HCT116 (cell line): Measurements from ENCODE around the gene ARHGAP10. TPM values are rescaled to one million over a fixed set of nuclear protein-coding genes. Genes with fewer than 3 reads are reported as not detected.

Experiments used
- ATAC-seq: fragments of 200-7000 bp; cut with Tn5 transposase; 2 replicates; pipeline ENCODE4 v1.9.1; 2020; ENCODE audit warnings: mild to moderate bottlenecking, moderate library complexity
- BruUV-seq: library from RNA; stranded (reverse); fragments of 400-500 nt; replicated peaks from 2 replicates; lab custom pipeline; 2021; lab: Mats Ljungman, UMichigan
- CTCF ChIA-PET: fragments of 300-600 bp; sonication (Branson Sonifier 250); formaldehyde crosslinking; loops from one replicate; lab custom pipeline; 2021; ENCODE audit warnings: antibody characterized with exemption; lab: Charles Lee
- POLR2A ChIA-PET: fragments of 300-600, 350-600 bp; sonication (Branson Sonifier 250); formaldehyde crosslinking; loops from one replicate; lab custom pipeline; 2021; ENCODE audit warnings: antibody characterized with exemption; lab: Charles Lee
- RAD21 ChIA-PET, 2 experiments: fragments of 300-600 bp; sonication (Branson Sonifier 250); formaldehyde crosslinking; loops; one replicate each; lab custom pipeline; 2023; ENCODE audit warnings: low total read pairs in 2 of 2; ENCODE audit not compliant: uncharacterized antibody in 2 of 2, unreplicated experiment in 2 of 2, low non-redundant PET in 1 of 2; lab: Charles Lee
- DNase-seq: peaks from one replicate; pipeline ENCODE4 v3.0.0-alpha.2; 2010; ENCODE audit warnings: low read depth, low spot score
- H2AFZ ChIP-seq: fragments of 200-600 bp; shearing (Covaris generic), sonication (generic); 2 replicates; pipeline ENCODE4 v1.6.1; 2017; ENCODE audit warnings: low read depth, mixed run types, mixed read lengths, antibody characterized with exemption, low read length; ENCODE audit not compliant: poor library complexity, severe bottlenecking
- H3K27ac ChIP-seq: 2 replicates; pipeline ENCODE4 v1.5.1; 2012; ENCODE audit warnings: low read depth, low read length
- H3K27me3 ChIP-seq: fragments of 200-600 bp; sonication (generic); 2 replicates; pipeline ENCODE4 v1.6.1; 2016; ENCODE audit warnings: mixed run types, low read length, mixed read lengths; ENCODE audit not compliant: insufficient read depth
- H3K36me3 ChIP-seq, 2 experiments: fragments of 200-500 bp in 1 of 2; fragments of 200-600 bp in 1 of 2; sonication (Bioruptor generic) in 1 of 2; sonication (generic) in 1 of 2; 2 replicates each; pipeline versions ENCODE4 v1.5.1 to v1.6.1; 2014 to 2016; ENCODE audit warnings: low read length in 2 of 2, inconsistent platforms in 1 of 2, mixed read lengths in 1 of 2, mixed run types in 1 of 2; ENCODE audit not compliant: insufficient read depth in 2 of 2, control insufficient read depth in 1 of 2
- H3K4me1 ChIP-seq, 2 experiments: fragments of 200-600 bp in 1 of 2; sonication (generic) in 1 of 2; 2 replicates each; pipeline versions ENCODE4 v1.5.1 to v1.6.1; 2012 to 2017; ENCODE audit warnings: low read length in 2 of 2, inconsistent platforms in 1 of 2, mild to moderate bottlenecking in 1 of 2, mixed read lengths in 1 of 2, mixed run types in 1 of 2, moderate library complexity in 1 of 2; ENCODE audit not compliant: insufficient read depth in 2 of 2, control insufficient read depth in 1 of 2
- H3K4me2 ChIP-seq: fragments of 200-600 bp; sonication (generic); 2 replicates; pipeline ENCODE4 v1.6.1; 2017; ENCODE audit warnings: mixed run types, low read length, mixed read lengths
- H3K4me3 ChIP-seq, 2 experiments: fragments of 200-600 bp in 1 of 2; sonication (generic) in 1 of 2; replicated peaks in 1 of 2; 2 replicates each; pipeline ENCODE4 v1.5.1; 2011 to 2016; ENCODE audit warnings: low read length in 2 of 2, control low read depth in 1 of 2, low read depth in 1 of 2, mild to moderate bottlenecking in 1 of 2, mixed read lengths in 1 of 2, mixed run types in 1 of 2
- H3K79me2 ChIP-seq: fragments of 200-600 bp; sonication (generic); 2 replicates; pipeline ENCODE4 v1.6.1; 2017; ENCODE audit warnings: mild to moderate bottlenecking, mixed run types, low read length, moderate library complexity, mixed read lengths; ENCODE audit not compliant: insufficient read depth
- H3K9ac ChIP-seq: fragments of 200-600 bp; sonication (generic); 2 replicates; pipeline ENCODE4 v1.6.1; 2016; ENCODE audit warnings: low read length, mixed read lengths
- H3K9me2 ChIP-seq: fragments of 200-600 bp; sonication (generic), shearing (Covaris generic); 2 replicates; pipeline ENCODE4 v1.6.1; 2017; ENCODE audit warnings: mixed run types, mild to moderate bottlenecking, moderate library complexity; ENCODE audit not compliant: insufficient read depth
- H3K9me3 ChIP-seq, 2 experiments: fragments of 200-500 bp in 1 of 2; fragments of 200-600 bp in 1 of 2; sonication (Bioruptor generic) in 1 of 2; sonication (generic) in 1 of 2; 2 replicates each; pipeline ENCODE4 v1.6.1; 2014 to 2017; ENCODE audit warnings: low read length in 2 of 2, mixed read lengths in 2 of 2, inconsistent platforms in 1 of 2, low read depth in 1 of 2, mild to moderate bottlenecking in 1 of 2, mixed run types in 1 of 2, moderate library complexity in 1 of 2; ENCODE audit not compliant: control insufficient read depth in 1 of 2, insufficient read depth in 1 of 2
- H4K20me1 ChIP-seq: fragments of 200-600 bp; sonication (generic), shearing (Covaris generic); 2 replicates; pipeline ENCODE4 v1.6.1; 2017; ENCODE audit warnings: mixed run types, mild to moderate bottlenecking, moderate library complexity; ENCODE audit not compliant: insufficient read depth
- EZH2 ChIP-seq: fragments of 200-600 bp; sonication (generic); IDR thresholded peaks from 2 replicates; pipeline ENCODE4 v1.6.1; 2017; ENCODE audit warnings: antibody characterized with exemption, mixed run types
- FOSL1 ChIP-seq: IDR thresholded peaks from 2 replicates; pipeline ENCODE4 v1.6.1; 2012; ENCODE audit warnings: low read depth
- POLR2AphosphoS5 ChIP-seq: IDR thresholded peaks from 2 replicates; pipeline ENCODE4 v1.6.1; 2011; ENCODE audit warnings: mild to moderate bottlenecking, low read depth, low read length, moderate library complexity
- RAD21 ChIP-seq: IDR thresholded peaks from 2 replicates; pipeline ENCODE4 v1.6.1; 2012; ENCODE audit warnings: low read depth, mild to moderate bottlenecking
- SIN3A ChIP-seq: IDR thresholded peaks from 2 replicates; pipeline ENCODE4 v1.6.1; 2012; ENCODE audit warnings: low read depth
- SP1 ChIP-seq: IDR thresholded peaks from 2 replicates; pipeline ENCODE4 v1.6.1; 2012; ENCODE audit warnings: low read depth
- SRF ChIP-seq: IDR thresholded peaks from 2 replicates; pipeline ENCODE4 v1.6.1; 2012; ENCODE audit warnings: low read depth
- TCF7L2 ChIP-seq: IDR thresholded peaks from 2 replicates; pipeline ENCODE4 v1.7.0; 2011; ENCODE audit warnings: borderline replicate concordance, inconsistent platforms; ENCODE audit not compliant: insufficient read depth, insufficient read length; ENCODE audit errors: extremely low read depth
- YY1 ChIP-seq: IDR thresholded peaks from 2 replicates; pipeline ENCODE4 v1.6.1; 2011; ENCODE audit warnings: low read length, low read depth, moderate library complexity, mild to moderate bottlenecking; ENCODE audit not compliant: insufficient replicate concordance; ENCODE audit errors: extremely low read depth
- ZFX ChIP-seq: fragments of 450-650 bp; IDR thresholded peaks from 2 replicates; pipeline ENCODE4 v1.6.1; 2017
- ZNF274 ChIP-seq: fragments of 200-500 bp; sonication (Bioruptor generic); IDR thresholded peaks from 2 replicates; pipeline ENCODE4 v1.6.1; 2014; ENCODE audit warnings: mild to moderate bottlenecking, low read depth, low read length, inconsistent platforms
- intact Hi-C: fragments of 100-400 bp; cut with micrococcal nuclease; formaldehyde crosslinking; loops from 2 replicates; pipeline ENCODE4 v1.10.0; 2022
- total RNA-seq: library from RNA; stranded (reverse); gene quantifications from one replicate; pipeline ENCODE4 v1.2.1, GENCODE V29; 2021; ENCODE audit not compliant: unreplicated experiment
- TF ChIP-seq, protein P1 (sequence below): IDR thresholded peaks from 2 replicates; pipeline ENCODE4 v1.6.1; 2012
- TF ChIP-seq, protein P2 (sequence below): IDR thresholded peaks from 2 replicates; pipeline ENCODE4 v1.6.1; 2012
- TF ChIP-seq, protein P3 (sequence below): IDR thresholded peaks from 2 replicates; pipeline ENCODE4 v1.6.1; 2011; ENCODE audit warnings: mild to moderate bottlenecking, low read length, moderate library complexity; ENCODE audit not compliant: insufficient replicate concordance; ENCODE audit errors: extremely low read depth
- TF ChIP-seq, protein P4 (sequence below): IDR thresholded peaks from 2 replicates; pipeline ENCODE4 v1.6.1; 2012; ENCODE audit warnings: low read depth

ARHGAP10 gene
- total RNA-seq, 1 experiment from 2014 or later: 24.7 TPM

GRCh38 chr4:147749811-147750321, 18.0 kb downstream of the ARHGAP10 start:
- no peaks in the 10 kb centered on the region for H4K20me1 ChIP-seq
- H3K9ac ChIP-seq: no peak overlapping the region
- CTCF ChIA-PET: no interaction called here
- RAD21 ChIA-PET: no interaction called here
- POLR2A ChIA-PET: no interaction called here
- no peaks in the 10 kb centered on the region for H3K9me2 ChIP-seq
- H2AFZ ChIP-seq: no peak overlapping the region
- DNase-seq (no peak), ATAC-seq (no peak)
- intact Hi-C loops: no loop called here
- H3K4me1 ChIP-seq: peaks cover 0 to 11% of the 10 kb centered on the region in 2 experiments; a peak in 1 of 4 replicates
- no peaks in the 10 kb centered on the region for H3K27me3 ChIP-seq
- H3K9me3 ChIP-seq: no peaks in the 10 kb centered on the region
- no peak overlapping the region for H3K4me2 ChIP-seq
- no peak overlapping the region for H3K27ac ChIP-seq
- peaks cover 75% of the 10 kb centered on the region for H3K79me2 ChIP-seq
- no peaks in the 10 kb centered on the region for H3K36me3 ChIP-seq
- no peak overlapping the region for H3K4me3 ChIP-seq
- TF ChIP-seq FOSL1 (no peak), SRF (no peak), RAD21 (no peak), TCF7L2 (no peak), ZNF274 (no peak), POLR2AphosphoS5 (no peak), EZH2 (no peak), YY1 (no peak), SP1 (no peak), SIN3A (no peak), ZFX (no peak)
- TF ChIP-seq, protein P1, sequence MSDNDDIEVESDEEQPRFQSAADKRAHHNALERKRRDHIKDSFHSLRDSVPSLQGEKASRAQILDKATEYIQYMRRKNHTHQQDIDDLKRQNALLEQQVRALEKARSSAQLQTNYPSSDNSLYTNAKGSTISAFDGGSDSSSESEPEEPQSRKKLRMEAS: no peak
- TF ChIP-seq, protein P2, sequence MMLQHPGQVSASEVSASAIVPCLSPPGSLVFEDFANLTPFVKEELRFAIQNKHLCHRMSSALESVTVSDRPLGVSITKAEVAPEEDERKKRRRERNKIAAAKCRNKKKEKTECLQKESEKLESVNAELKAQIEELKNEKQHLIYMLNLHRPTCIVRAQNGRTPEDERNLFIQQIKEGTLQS: no peak
- TF ChIP-seq, protein P3, sequence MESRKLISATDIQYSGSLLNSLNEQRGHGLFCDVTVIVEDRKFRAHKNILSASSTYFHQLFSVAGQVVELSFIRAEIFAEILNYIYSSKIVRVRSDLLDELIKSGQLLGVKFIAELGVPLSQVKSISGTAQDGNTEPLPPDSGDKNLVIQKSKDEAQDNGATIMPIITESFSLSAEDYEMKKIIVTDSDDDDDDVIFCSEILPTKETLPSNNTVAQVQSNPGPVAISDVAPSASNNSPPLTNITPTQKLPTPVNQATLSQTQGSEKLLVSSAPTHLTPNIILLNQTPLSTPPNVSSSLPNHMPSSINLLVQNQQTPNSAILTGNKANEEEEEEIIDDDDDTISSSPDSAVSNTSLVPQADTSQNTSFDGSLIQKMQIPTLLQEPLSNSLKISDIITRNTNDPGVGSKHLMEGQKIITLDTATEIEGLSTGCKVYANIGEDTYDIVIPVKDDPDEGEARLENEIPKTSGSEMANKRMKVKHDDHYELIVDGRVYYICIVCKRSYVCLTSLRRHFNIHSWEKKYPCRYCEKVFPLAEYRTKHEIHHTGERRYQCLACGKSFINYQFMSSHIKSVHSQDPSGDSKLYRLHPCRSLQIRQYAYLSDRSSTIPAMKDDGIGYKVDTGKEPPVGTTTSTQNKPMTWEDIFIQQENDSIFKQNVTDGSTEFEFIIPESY: no peak
- TF ChIP-seq, protein P4, sequence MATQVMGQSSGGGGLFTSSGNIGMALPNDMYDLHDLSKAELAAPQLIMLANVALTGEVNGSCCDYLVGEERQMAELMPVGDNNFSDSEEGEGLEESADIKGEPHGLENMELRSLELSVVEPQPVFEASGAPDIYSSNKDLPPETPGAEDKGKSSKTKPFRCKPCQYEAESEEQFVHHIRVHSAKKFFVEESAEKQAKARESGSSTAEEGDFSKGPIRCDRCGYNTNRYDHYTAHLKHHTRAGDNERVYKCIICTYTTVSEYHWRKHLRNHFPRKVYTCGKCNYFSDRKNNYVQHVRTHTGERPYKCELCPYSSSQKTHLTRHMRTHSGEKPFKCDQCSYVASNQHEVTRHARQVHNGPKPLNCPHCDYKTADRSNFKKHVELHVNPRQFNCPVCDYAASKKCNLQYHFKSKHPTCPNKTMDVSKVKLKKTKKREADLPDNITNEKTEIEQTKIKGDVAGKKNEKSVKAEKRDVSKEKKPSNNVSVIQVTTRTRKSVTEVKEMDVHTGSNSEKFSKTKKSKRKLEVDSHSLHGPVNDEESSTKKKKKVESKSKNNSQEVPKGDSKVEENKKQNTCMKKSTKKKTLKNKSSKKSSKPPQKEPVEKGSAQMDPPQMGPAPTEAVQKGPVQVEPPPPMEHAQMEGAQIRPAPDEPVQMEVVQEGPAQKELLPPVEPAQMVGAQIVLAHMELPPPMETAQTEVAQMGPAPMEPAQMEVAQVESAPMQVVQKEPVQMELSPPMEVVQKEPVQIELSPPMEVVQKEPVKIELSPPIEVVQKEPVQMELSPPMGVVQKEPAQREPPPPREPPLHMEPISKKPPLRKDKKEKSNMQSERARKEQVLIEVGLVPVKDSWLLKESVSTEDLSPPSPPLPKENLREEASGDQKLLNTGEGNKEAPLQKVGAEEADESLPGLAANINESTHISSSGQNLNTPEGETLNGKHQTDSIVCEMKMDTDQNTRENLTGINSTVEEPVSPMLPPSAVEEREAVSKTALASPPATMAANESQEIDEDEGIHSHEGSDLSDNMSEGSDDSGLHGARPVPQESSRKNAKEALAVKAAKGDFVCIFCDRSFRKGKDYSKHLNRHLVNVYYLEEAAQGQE: no peak
- no TSS peak for BruUV-seq
